OCI-LY3 (cell line): ENCODE data around the gene SPINK2.

Experiments used
- EZH2phosphoT487 ChIP-seq: fragments of 200-600 bp; shearing (Covaris generic); IDR thresholded peaks from 2 replicates; pipeline ENCODE4 v1.6.1; 2018; ENCODE audit warnings: antibody characterized with exemption, mixed run types, low read depth
- TF ChIP-seq, protein P1 (sequence below): fragments of 200-600, 300-600 bp; sonication (generic); IDR thresholded peaks from 2 replicates; pipeline ENCODE4 v1.5.1; 2014; ENCODE audit warnings: antibody characterized with exemption, low read length, low read depth

DNA sequence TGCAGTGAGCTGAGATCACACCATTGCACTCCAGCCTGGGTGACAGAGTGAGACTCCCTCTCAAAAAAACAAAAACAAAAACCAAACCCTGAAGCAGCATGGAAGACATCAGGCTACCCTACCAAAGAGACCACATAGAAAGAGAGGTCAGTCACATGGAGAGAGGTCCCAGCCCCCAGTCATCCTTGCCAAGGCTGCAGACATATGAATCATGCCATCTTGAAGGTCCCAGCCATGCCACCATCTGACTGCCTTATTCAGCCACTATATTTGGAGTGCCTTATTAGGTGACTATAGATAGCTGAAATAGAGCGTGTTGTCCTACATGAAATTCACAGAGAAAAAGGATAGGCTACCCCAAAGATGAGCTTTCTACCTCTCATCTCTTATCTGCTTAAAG lies 48.2 kb downstream of the SPINK2 start:
- TF ChIP-seq EZH2phosphoT487, result no peak
- TF ChIP-seq, protein P1, sequence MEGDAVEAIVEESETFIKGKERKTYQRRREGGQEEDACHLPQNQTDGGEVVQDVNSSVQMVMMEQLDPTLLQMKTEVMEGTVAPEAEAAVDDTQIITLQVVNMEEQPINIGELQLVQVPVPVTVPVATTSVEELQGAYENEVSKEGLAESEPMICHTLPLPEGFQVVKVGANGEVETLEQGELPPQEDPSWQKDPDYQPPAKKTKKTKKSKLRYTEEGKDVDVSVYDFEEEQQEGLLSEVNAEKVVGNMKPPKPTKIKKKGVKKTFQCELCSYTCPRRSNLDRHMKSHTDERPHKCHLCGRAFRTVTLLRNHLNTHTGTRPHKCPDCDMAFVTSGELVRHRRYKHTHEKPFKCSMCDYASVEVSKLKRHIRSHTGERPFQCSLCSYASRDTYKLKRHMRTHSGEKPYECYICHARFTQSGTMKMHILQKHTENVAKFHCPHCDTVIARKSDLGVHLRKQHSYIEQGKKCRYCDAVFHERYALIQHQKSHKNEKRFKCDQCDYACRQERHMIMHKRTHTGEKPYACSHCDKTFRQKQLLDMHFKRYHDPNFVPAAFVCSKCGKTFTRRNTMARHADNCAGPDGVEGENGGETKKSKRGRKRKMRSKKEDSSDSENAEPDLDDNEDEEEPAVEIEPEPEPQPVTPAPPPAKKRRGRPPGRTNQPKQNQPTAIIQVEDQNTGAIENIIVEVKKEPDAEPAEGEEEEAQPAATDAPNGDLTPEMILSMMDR, result no peak
